ENCODE measurements around the gene ZNF75A. TPM values are rescaled to one million over a fixed set of nuclear protein-coding genes. Genes with fewer than 3 reads are reported as not detected.
A peak's percentile ranks its signal among the peaks of the same experiment; 100 is the strongest.

ZNF75A gene
- total RNA-seq, 2 donors from 2014 or later, result 12.9 to 15.3 TPM

DNA sequence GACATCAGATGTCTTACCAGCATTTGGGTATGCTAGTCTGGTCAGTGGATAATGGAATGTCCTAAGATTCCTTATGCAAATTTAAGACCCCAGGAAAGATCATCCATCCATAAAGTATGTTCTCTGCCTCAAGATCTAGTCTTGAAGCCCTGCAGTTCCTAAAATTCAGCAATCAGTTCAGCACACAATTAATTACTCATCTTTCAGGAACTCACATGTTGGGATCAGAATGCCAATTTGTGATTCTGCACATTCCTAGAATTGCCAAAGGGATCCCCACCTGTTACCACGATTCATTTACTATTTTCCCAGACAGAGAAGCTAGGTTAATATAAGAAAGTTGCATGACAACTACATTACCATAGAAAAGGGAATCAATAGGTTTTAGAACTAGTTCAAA lies 53.6 kb downstream of the ZNF75A start:
- Histone ChIP-seq H3K4me1 (no peaks in the 10 kb centered on the region), H3K27ac (no peak overlapping the region), H3K27me3 (no peaks in the 10 kb centered on the region), H3K36me3 (replicated peaks in 1 of 2; ENCODE audit: insufficient read depth in 1 of 2, low read depth in 2 of 2) (no peaks in the 10 kb centered on the region), H3K9me3 (no peaks in the 10 kb centered on the region), H3K4me3 (no peak overlapping the region)
- ATAC-seq (no peak), DNase-seq (no peak)
- intact Hi-C loops (cut with DNase I), result no loop called here
- WGBS, 2 donors, result 0 to 6% methylated on average over 1 of the region's 1 CpG
- no peak for TF ChIP-seq POLR2A (IDR thresholded peaks at IDR 0.05)
- TF ChIP-seq, protein P1, sequence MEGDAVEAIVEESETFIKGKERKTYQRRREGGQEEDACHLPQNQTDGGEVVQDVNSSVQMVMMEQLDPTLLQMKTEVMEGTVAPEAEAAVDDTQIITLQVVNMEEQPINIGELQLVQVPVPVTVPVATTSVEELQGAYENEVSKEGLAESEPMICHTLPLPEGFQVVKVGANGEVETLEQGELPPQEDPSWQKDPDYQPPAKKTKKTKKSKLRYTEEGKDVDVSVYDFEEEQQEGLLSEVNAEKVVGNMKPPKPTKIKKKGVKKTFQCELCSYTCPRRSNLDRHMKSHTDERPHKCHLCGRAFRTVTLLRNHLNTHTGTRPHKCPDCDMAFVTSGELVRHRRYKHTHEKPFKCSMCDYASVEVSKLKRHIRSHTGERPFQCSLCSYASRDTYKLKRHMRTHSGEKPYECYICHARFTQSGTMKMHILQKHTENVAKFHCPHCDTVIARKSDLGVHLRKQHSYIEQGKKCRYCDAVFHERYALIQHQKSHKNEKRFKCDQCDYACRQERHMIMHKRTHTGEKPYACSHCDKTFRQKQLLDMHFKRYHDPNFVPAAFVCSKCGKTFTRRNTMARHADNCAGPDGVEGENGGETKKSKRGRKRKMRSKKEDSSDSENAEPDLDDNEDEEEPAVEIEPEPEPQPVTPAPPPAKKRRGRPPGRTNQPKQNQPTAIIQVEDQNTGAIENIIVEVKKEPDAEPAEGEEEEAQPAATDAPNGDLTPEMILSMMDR (IDR thresholded peaks at IDR 0.05), result no peak

DNA sequence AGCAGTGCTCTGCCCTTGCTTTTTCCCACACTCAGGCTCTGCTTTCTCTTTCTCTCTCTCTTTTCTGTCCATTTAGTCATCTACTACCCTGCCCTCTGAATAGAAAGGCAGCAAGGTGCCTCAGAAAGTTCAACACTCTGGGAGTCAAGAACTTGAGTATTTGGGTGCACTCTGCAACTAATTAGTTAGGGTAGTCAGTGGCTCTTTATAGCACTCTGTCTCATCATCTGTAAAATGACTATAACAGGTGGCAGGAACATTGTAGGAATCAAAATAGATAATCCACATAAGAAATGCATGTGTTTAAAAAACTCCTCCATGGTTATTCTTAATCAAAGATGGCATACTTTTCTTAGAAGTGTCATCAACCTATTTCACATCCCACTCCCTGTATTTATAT lies 57.6 kb downstream of the ZNF75A start:
- no peak for ATAC-seq
- peaks cover 0 to 12% (median 0%) of the 10 kb centered on the region in 3 donors for H3K9me3 ChIP-seq

DNA sequence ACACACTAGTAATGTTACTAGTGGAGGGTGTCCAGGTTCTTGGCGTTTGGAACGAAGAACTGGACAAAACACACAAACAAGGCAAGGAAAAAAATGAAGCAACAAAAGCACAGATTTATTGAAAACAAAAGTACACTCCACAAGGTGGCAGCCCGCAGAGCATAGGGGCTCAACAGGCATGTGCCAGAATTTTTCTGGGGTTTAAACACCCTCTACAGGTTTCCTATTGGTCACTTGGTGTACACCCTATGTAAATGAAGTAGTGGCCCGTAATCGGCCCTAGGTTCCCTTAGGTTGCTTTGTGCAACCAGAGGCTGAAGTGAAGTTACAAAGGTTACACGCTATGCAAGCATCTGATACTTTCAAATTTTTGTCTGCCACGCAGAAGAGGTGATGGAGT lies 58.5 kb downstream of the ZNF75A start:
- no peak for ATAC-seq
- no peak for DNase-seq
- intact Hi-C loops (cut with DNase I), result no loop called here
- Histone ChIP-seq H3K27ac (no peak overlapping the region), H3K27me3 (no peaks in the 10 kb centered on the region), H3K4me1 (peaks cover 8% of the 10 kb centered on the region), H3K4me3 (no peak overlapping the region), H3K36me3 (replicated peaks in 1 of 2; ENCODE audit: insufficient read depth in 1 of 2, low read depth in 2 of 2) (no peaks in the 10 kb centered on the region), H3K9me3 (peaks cover 0 to 12% (median 0%) of the 10 kb centered on the region in 3 donors)
- TF ChIP-seq, protein P1 (IDR thresholded peaks at IDR 0.05), result no peak
- no peak for TF ChIP-seq POLR2A (IDR thresholded peaks at IDR 0.05)
- 71 to 94% methylated on average over 7 of the region's 7 CpGs for WGBS, 2 donors

More for the DNA sequence above, 57.6 kb downstream of the ZNF75A start:
- Histone ChIP-seq H3K27ac (no peak overlapping the region), H3K27me3 (no peaks in the 10 kb centered on the region), H3K36me3 (replicated peaks in 1 of 2; ENCODE audit: insufficient read depth in 1 of 2, low read depth in 2 of 2) (no peaks in the 10 kb centered on the region), H3K4me3 (no peak overlapping the region), H3K4me1 (peaks cover 8% of the 10 kb centered on the region)
- intact Hi-C loops (cut with DNase I), result no loop called here
- TF ChIP-seq POLR2A (IDR thresholded peaks at IDR 0.05), result no peak
- TF ChIP-seq, protein P1 (IDR thresholded peaks at IDR 0.05), result no peak
- DNase-seq, result no peak

DNA sequence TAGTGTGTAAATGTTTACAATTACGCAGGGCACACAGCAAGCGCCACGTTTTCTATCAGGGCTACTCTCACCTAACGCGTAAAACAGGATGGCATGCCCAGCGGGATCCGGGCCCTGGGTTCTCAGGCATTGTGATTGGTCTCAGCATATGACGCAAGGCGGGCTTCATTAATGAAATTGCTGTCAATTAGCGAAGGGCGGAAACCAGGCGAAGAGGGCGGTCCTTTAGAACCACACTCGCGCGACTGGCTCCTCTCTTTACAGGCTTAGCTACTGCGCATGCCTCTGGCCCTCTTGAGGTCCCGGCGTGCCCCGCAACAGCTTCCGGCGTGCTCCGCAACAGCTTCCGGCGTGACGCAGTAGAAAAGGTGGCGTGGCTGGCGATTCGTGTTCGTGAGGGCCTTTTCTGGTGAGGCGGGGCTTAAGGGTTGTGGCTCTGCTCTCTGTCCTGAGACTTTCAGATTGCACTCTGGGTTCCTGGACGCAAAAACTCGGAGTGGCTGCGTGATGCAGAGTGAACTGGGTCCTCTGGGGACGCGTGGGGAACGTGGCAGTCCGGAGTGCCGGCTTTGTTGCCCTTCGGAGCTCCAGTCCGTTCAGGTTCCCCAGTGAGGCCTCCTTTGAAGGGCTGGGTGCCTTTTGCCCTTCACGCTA lies 59.6 kb downstream of the ZNF75A start:
- H3K36me3 ChIP-seq (replicated peaks in 1 of 2; ENCODE audit: insufficient read depth in 1 of 2, low read depth in 2 of 2), result no peaks in the 10 kb centered on the region
- no peaks in the 10 kb centered on the region for H3K27me3 ChIP-seq
- peak; percentile 97 for ATAC-seq
- H3K9me3 ChIP-seq, result peaks cover 0 to 12% (median 0%) of the 10 kb centered on the region in 3 donors
- H3K27ac ChIP-seq, result peak overlapping the region; percentile 39 to 76 (median 68)
- DNase-seq, result peak; percentile 84 to 94 (median 86)
- 6 to 12% methylated on average over 19 to 42 of the region's 42 CpGs for WGBS, 2 donors
- H3K4me3 ChIP-seq, result no peak overlapping the region
- intact Hi-C loops (cut with DNase I), result no loop called here
- TF ChIP-seq, protein P1 (IDR thresholded peaks at IDR 0.05), result no peak
- TF ChIP-seq POLR2A (IDR thresholded peaks at IDR 0.05), result peak in 2 of 3 donors; percentile 56 to 64
- peaks cover 8% of the 10 kb centered on the region for H3K4me1 ChIP-seq

Other genes with a start within 250 kb of the ZNF75A start
- 100 to 1,000 TPM; 184 to 238 TPM for gene IL32, start 239.9 kb upstream of the ZNF75A start, total RNA-seq
- gene ZSCAN10, start 206.2 kb upstream of the ZNF75A start, total RNA-seq, result not detected
- 10 to 100 TPM; 14.2 to 20.0 TPM for gene ZNF205, start 192.9 kb upstream of the ZNF75A start, total RNA-seq
- 10 to 100 TPM; 12.5 to 21.4 TPM for gene ZNF213, start 170.5 kb upstream of the ZNF75A start, total RNA-seq
- not detected for gene OR1F1, start 117.3 kb upstream of the ZNF75A start, total RNA-seq
- 1 to 10 TPM; 2.0 to 7.0 TPM for gene ZNF200, start 70.3 kb upstream of the ZNF75A start, total RNA-seq
- gene MEFV, start 48.9 kb upstream of the ZNF75A start, total RNA-seq, result under 1 TPM; 0.78 to 0.99 TPM
- 10 to 100 TPM; 19.8 to 31.1 TPM for gene ZNF263, start 22.0 kb upstream of the ZNF75A start, total RNA-seq
- 1 to 10 TPM; 2.6 to 4.6 TPM for gene TIGD7, start 67 bp upstream of the ZNF75A start, total RNA-seq
- not detected for gene OR2C1, start 50.4 kb downstream of the ZNF75A start, total RNA-seq
- gene ZSCAN32, start 95.5 kb downstream of the ZNF75A start, total RNA-seq, result 1 to 10 TPM; 4.0 to 7.3 TPM
- 10 to 100 TPM in 1 of 2 donors, 1 to 10 TPM in 1; 4.9 to 13.0 TPM for gene ZNF174, start 95.7 kb downstream of the ZNF75A start, total RNA-seq
- gene ZNF597, start 138.0 kb downstream of the ZNF75A start, total RNA-seq, result 1 to 10 TPM; 1.3 to 2.3 TPM
- 10 to 100 TPM; 28.3 to 36.3 TPM for gene NAA60, start 138.2 kb downstream of the ZNF75A start, total RNA-seq
- gene C16orf90, start 190.0 kb downstream of the ZNF75A start, total RNA-seq, result not detected
- 10 to 100 TPM in 1 of 2 donors, 1 to 10 TPM in 1; 7.8 to 20.1 TPM for gene CLUAP1, start 195.5 kb downstream of the ZNF75A start, total RNA-seq